Osteocyte (in vitro differentiated cells): ENCODE measurements around the gene GRID1. TPM values are rescaled to one million over a fixed set of nuclear protein-coding genes. Genes with fewer than 3 reads are reported as not detected.

Experiments used
- DNase-seq: peaks from one replicate; pipeline ENCODE4 v3.0.0; 2021; ENCODE audit warnings: mixed read lengths; ENCODE audit not compliant: unreplicated experiment; ENCODE audit errors: extremely low spot score
- H3K27ac Mint-ChIP-seq: one replicate; pipeline ENCODE4 v1.8.0; 2021; ENCODE audit warnings: mild to moderate bottlenecking, mixed read lengths; ENCODE audit not compliant: unreplicated experiment
- H3K27me3 Mint-ChIP-seq: one replicate; pipeline ENCODE4 v1.8.0; 2021; ENCODE audit warnings: mixed read lengths; ENCODE audit not compliant: unreplicated experiment
- H3K36me3 Mint-ChIP-seq: one replicate; pipeline ENCODE4 v1.8.0; 2021; ENCODE audit warnings: mixed read lengths; ENCODE audit not compliant: unreplicated experiment
- H3K4me1 Mint-ChIP-seq: one replicate; pipeline ENCODE4 v1.8.0; 2021; ENCODE audit warnings: mixed read lengths; ENCODE audit not compliant: unreplicated experiment
- H3K4me3 Mint-ChIP-seq: one replicate; pipeline ENCODE4 v1.8.0; 2021; ENCODE audit warnings: mild to moderate bottlenecking, moderate library complexity, mixed read lengths; ENCODE audit not compliant: unreplicated experiment
- H3K9me3 Mint-ChIP-seq: one replicate; pipeline ENCODE4 v1.8.0; 2021; ENCODE audit warnings: mixed read lengths; ENCODE audit not compliant: unreplicated experiment
- CTCF ChIP-seq: fragments of 200-600 bp; sonication (generic); IDR thresholded peaks from 2 replicates; pipeline ENCODE4 v1.5.0; 2021; ENCODE audit warnings: antibody characterized with exemption, mild to moderate bottlenecking, moderate library complexity
- total RNA-seq: library from RNA; stranded (reverse); gene quantifications from 2 replicates; pipeline ENCODE4 v1.2.1, GENCODE V29; 2021

The GRID1 gene
- total RNA-seq, 1 donor from 2014 or later: 0.11 TPM

- TF ChIP-seq CTCF: no peak
- no peaks in the 10 kb centered on the region for H3K27me3 Mint-ChIP-seq
- H3K36me3 Mint-ChIP-seq: no peaks in the 10 kb centered on the region
- H3K9me3 Mint-ChIP-seq: peaks cover 13% of the 10 kb centered on the region
- no peak overlapping the region for H3K4me3 Mint-ChIP-seq
- no peak for DNase-seq
- no peak overlapping the region for H3K27ac Mint-ChIP-seq
- H3K4me1 Mint-ChIP-seq: no peaks in the 10 kb centered on the region
These were observed 305.1 kb downstream of the GRID1 start for GRCh38 chr10:86061278-86062197.

GRCh38 chr10:86060386-86061277 lies 306.0 kb downstream of the GRID1 start:
- Mint-ChIP-seq H3K27me3 (no peaks in the 10 kb centered on the region), H3K4me3 (no peak overlapping the region), H3K36me3 (no peaks in the 10 kb centered on the region), H3K27ac (no peak overlapping the region), H3K9me3 (peaks cover 20% of the 10 kb centered on the region), H3K4me1 (no peaks in the 10 kb centered on the region)
- TF ChIP-seq CTCF: no peak
- DNase-seq: no peak

- Mint-ChIP-seq H3K4me3 (no peak overlapping the region), H3K27me3 (no peaks in the 10 kb centered on the region), H3K4me1 (no peaks in the 10 kb centered on the region), H3K27ac (no peak overlapping the region), H3K9me3 (peaks cover 20% of the 10 kb centered on the region), H3K36me3 (no peaks in the 10 kb centered on the region)
- DNase-seq: no peak
- TF ChIP-seq CTCF: no peak
These were observed 306.7 kb downstream of the GRID1 start for GRCh38 chr10:86059892-86060291.

GRCh38 chr10:86058964-86059363 lies 307.6 kb downstream of the GRID1 start:
- no peaks in the 10 kb centered on the region for H3K4me1 Mint-ChIP-seq
- no peaks in the 10 kb centered on the region for H3K36me3 Mint-ChIP-seq
- peaks cover 20% of the 10 kb centered on the region for H3K9me3 Mint-ChIP-seq
- no peaks in the 10 kb centered on the region for H3K27me3 Mint-ChIP-seq
- TF ChIP-seq CTCF: no peak
- no peak overlapping the region for H3K4me3 Mint-ChIP-seq
- no peak for DNase-seq
- H3K27ac Mint-ChIP-seq: no peak overlapping the region

GRCh38 chr10:86057708-86058107 lies 308.9 kb downstream of the GRID1 start:
- TF ChIP-seq CTCF: no peak
- Mint-ChIP-seq H3K9me3 (peaks cover 20% of the 10 kb centered on the region), H3K27me3 (no peaks in the 10 kb centered on the region), H3K4me3 (no peak overlapping the region), H3K36me3 (no peaks in the 10 kb centered on the region), H3K27ac (no peak overlapping the region), H3K4me1 (no peaks in the 10 kb centered on the region)
- no peak for DNase-seq
